ENCODE results near the gene MED20.
"Not testable (repeated sequence)": the region's sequence is repeated elsewhere in the genome, so short reads cannot be mapped to it uniquely, and the experiment has no call there.

MED20 gene, protein sequence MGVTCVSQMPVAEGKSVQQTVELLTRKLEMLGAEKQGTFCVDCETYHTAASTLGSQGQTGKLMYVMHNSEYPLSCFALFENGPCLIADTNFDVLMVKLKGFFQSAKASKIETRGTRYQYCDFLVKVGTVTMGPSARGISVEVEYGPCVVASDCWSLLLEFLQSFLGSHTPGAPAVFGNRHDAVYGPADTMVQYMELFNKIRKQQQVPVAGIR

GRCh38 chr6:41920921-41921711 lies at the start of gene MED20, which contains the start of gene BYSL:
MED20 (minus strand) TSS chr6:41921139; CDS start chr6:41921018, 121 bp downstream.
BYSL (plus strand) TSS chr6:41921499; CDS start chr6:41921563, 64 bp downstream.
- peak; percentile 78 for DNase-seq (ENCODE audit: low read depth, low spot score)

DNA sequence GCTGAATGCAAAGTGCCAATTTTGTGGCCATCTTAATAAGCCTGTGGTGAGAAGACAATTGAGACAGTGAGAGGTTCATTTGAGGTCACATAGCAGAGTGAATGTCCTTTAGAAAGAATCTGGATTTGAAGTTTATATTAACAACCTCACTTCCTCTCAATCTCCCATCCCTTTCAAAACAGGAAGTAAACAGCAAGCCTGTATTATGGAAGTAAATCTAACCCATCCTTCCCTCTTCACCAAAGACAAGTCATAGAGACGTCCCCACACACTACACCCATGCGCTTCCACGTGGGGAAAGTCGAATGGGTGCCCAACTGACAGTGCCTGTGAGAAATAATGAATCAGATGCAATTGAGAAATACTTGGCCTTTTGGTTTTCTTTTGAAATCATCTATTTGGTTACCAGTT lies 49.5 kb upstream of the MED20 start:
- DNase-seq (ENCODE audit: low read depth, low spot score), result no peak

GRCh38 chr6:41967312-41968287 lies 46.7 kb upstream of the MED20 start:
- no peak for DNase-seq (ENCODE audit: low read depth, low spot score)

DNA sequence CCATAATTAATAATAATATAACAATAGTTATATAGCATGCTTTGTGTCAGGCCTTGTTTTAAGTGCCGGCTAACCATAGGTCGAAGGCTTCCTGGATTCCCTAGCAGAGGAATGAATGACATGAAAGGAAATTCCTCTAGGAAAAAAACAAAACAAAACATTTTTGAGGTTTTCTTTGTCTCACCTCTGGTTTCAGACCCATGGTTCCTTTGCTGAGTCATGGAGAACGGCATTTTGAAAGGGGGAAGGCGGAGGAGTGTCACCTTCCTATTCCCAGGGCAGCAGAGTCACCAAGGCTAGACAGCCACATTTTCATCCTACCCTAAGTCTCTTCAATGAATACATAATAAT lies 46.0 kb upstream of the MED20 start:
- DNase-seq (ENCODE audit: low read depth, low spot score), result no peak

DNA sequence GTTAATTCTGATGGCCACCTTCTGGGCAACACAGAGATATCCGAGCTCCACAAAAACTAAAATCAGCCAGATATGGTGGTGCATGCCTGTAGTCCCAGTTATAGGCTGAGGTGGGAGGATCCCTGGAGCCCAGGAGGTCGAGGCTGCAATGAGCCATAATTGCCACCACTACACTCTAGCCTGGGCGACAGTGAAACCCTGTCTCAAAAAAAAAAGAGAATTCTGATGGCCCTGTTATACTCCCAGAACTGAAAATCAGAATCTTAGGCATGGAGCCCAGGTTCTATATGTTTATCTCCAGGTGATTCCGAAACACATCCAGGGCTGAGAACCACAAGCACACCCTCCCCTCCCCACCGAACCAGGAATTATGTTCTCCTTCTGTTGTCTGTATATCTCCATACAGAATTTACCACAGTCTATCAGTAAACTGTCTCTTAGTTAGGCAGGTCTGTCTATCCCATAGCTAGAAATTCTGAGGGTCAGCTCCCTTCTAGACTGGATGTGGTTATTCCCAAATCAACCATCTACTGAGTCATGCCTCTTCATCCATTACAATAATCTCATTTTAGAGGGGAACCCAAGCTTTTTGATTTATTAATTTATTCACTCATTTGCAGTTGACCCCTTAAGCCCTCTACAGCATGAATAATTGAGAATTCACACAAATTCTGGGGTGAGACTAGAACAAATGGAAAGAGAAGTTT lies 45.4 kb upstream of the MED20 start:
- no peak for DNase-seq (ENCODE audit: low read depth, low spot score)

DNA sequence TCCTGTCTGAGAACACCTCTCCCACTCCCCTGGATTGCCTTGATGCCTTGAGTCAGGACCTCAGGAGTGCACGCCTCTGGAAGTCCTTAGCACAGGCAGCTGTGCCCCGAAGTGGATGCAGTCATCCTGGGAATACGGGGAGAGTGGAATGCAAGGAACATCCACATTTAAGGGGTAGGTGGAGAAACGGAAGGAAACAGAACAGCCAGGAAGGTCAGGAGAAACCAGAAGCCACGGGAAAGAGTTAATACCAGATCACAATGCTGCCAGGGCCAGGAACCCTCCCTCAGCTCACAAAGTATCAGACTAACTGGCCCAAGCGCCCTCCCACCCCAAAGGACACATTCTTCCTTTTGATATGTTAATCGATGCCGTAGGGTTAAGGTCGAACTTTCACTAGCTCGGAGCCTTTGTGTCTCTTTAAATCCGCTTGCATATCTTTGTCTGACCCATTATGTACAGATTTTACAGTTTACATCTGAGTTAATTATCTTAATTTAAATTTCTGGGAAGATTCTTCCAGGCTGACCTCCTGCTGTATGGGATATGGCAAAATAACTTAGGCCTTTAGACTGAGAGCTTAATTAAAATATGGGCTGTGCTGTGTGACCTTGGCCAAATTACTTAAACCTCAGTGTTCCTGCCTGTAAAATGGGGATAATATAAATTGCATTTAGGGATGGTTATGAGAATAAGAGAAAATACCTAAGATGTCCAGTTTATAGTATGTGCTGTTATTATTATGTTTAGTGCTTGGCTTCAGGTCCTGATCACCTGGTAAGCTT lies 44.7 kb upstream of the MED20 start:
- no peak for DNase-seq (ENCODE audit: low read depth, low spot score)

DNA sequence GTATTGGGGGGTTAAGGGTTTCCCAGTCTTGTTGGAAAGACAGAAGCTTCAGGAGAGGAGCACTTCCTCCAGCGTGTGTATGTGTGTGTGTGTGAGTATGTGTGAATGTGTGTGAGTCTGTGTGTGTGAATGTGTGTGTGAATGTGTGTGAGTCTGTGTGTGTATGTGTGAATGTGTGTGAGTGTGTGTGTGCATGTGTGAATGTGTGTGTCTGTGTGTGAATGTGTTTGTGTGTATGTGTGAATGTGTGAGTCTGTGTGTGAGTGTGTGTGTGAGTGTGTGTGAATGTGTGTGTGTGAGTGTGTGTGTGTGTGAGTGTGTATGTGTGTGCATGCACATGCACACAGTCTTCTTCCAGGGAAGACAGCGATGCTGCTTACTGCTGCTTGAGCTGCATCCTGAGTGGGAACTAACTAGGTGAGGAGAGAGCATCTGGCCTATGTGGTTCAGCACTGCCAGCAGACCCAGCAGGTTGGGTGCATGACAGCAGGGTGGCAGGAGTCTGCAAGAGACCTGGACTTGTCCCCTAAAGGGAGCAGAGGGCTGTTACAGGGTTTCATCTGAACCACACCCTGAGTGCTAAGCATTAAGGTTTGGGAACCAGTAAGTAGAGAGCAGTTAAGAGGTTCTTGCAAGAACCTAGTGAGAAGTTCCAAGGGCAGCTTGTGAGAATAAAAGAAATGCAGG lies 43.4 kb upstream of the MED20 start:
- DNase-seq (ENCODE audit: low read depth, low spot score), result no peak

DNA sequence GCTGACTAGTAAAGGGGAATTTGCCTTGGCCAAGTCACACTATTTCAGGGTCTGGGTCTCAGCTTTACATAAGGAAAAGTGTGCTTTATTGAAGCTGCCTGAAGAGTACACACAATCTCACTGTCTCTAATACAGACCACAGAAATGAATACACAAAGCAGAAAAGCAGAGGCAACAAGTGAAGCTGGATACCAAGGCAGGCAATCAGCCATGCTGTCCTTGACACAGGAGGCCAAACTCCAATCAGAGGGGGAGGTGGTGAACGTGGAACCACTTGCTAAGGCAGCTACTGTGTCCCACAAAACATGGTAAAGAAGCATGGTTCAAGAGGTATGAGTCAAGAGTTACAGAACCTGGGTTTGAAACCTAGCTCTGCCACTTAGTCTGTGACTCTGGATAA lies 42.4 kb upstream of the MED20 start:
- DNase-seq (ENCODE audit: low read depth, low spot score), result no peak

DNA sequence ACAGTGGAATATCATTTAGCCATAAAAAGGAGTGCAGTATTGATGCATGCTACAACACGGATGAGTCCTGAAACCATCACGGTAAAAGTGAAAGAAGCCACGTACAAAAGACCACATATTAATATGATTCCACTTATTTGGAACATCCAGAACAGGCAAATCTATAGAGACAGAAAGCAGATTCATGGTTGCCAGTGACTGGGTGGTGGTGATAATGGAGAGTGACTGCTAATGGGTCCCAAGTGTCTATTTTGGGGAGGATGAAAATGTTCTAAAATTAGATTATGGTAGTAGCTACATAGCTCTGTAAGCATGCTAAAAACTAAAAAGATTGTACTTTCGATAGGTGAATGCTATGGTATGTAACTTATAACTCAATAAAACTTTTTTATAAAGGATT lies 39.1 kb upstream of the MED20 start:
- no peak for DNase-seq (ENCODE audit: low read depth, low spot score)

GRCh38 chr6:41958022-41958856 lies 37.3 kb upstream of the MED20 start:
- DNase-seq (ENCODE audit: low read depth, low spot score), result no peak

DNA sequence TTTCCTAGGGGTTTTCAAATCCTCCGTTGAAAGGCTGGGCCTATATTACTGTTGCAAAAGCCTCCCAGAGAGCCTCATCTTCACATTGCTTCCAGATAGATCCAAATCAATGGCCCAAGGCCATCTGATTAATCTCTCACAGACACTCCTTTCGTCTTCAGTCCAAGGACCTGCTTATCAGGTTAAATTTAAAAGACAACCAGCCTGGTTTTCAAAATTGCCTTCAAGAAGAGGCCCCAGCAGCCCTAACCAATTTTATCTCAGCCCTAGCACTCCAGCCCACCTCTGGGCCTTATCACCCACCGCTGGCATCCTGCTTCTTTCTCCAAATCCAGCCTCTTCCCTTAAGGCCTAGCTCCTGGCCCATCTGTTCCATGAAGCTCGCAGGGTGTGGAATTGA lies 36.2 kb upstream of the MED20 start:
- DNase-seq (ENCODE audit: low read depth, low spot score), result no peak

GRCh38 chr6:41955412-41955811 lies 34.5 kb upstream of the MED20 start:
- DNase-seq (ENCODE audit: low read depth, low spot score), result no peak

GRCh38 chr6:41954668-41955067 lies 33.7 kb upstream of the MED20 start:
- no peak for DNase-seq (ENCODE audit: low read depth, low spot score)

GRCh38 chr6:41947581-41948220 lies 26.8 kb upstream of the MED20 start:
- DNase-seq (ENCODE audit: low read depth, low spot score), result no peak

DNA sequence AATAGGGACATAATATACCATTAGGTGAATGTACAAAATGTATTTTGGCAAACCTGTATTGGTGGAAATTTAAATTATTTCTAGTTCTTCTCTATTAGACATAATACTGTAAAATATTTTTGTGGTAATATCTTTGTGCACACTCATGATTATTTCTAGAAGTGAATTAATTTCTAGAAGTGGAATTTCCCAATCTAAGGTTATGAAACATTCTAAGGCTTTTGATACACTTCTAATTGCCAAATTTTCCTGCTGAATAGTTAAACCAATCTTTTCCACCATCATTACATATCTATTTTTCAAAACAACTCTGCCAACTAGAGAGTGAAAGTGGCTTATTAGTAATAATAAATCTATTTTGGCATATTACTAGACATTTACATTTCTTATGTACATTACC lies 22.5 kb upstream of the MED20 start:
- DNase-seq (ENCODE audit: low read depth, low spot score), result no peak

GRCh38 chr6:41942882-41943281 lies 21.9 kb upstream of the MED20 start:
- not testable (repeated sequence) for DNase-seq (ENCODE audit: low read depth, low spot score)

DNA sequence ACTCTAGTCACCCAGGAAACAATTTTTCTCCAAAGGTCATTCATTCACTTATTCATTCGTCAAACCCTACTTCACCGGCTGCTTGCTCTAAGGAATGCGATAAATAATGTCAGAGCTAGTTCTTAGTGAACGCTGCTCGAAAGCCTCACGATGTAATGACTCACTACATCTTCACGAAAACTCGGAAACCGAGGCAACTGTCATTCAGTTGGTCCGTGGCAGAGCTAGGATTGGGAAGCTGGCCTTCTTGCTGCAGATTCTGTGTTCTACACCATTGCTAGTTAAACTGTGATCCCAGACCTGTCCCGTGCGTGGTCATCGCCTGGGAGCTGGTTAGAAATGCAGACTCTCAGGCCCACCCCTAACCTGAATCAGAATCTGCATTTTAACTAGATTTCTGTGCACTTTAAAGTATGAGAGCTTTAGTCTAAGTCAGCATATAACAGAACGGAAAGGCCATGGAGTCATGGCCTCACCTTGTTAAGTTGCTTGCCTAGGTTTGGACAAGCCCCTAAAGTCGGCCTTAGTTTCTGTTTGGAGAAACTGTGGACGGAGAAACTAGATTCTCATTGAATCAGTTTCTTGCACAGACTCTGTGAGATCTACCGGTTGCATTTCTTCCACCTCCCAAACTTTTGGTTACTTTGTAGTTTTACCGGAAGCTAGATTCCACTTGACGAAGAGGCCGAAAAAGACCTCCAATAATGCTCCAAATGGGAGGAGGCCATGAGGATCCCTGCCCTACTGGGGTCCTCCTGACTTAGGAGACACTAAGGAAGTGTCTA lies 21.3 kb upstream of the MED20 start:
- DNase-seq (ENCODE audit: low read depth, low spot score), result no peak

Data from brain pericyte (primary cell).